HG02885 (cell line): ENCODE data around the gene FAM168A.
"Not testable (repeated sequence)": the region's sequence is repeated elsewhere in the genome, so short reads cannot be mapped to it uniquely, and the experiment has no call there.

Experiments used
- ATAC-seq: cut with Tn5 transposase; IDR thresholded peaks from one replicate; pipeline ENCODE4 v1.9.1; 2021; ENCODE audit warnings: mild to moderate bottlenecking; ENCODE audit not compliant: unreplicated experiment, poor library complexity

The FAM168A gene

GRCh38 chr11:73597336-73597955 is 466 bp downstream of the FAM168A start:
- no peak for ATAC-seq

- ATAC-seq, result no peak
Observed at GRCh38 chr11:73596547-73596946, 1.4 kb downstream of the FAM168A start.

- no peak for ATAC-seq
Observed at GRCh38 chr11:73592640-73593039, 5.3 kb downstream of the FAM168A start.

- ATAC-seq, result no peak
Observed at GRCh38 chr11:73591743-73592142, 6.2 kb downstream of the FAM168A start.

GRCh38 chr11:73590991-73591390 is 6.9 kb downstream of the FAM168A start:
- ATAC-seq, result no peak

GRCh38 chr11:73586791-73587190 is 11.1 kb downstream of the FAM168A start:
- ATAC-seq, result no peak

- no peak for ATAC-seq
Observed at GRCh38 chr11:73585834-73586575, 11.9 kb downstream of the FAM168A start.

- ATAC-seq, result no peak
Observed at GRCh38 chr11:73584831-73585230, 13.1 kb downstream of the FAM168A start.

- no peak for ATAC-seq
Observed at GRCh38 chr11:73582653-73583052, 15.3 kb downstream of the FAM168A start.

- ATAC-seq, result not testable (repeated sequence)
Observed at GRCh38 chr11:73580749-73581148, 17.2 kb downstream of the FAM168A start.

GRCh38 chr11:73579641-73580434 is 18.1 kb downstream of the FAM168A start:
- no peak for ATAC-seq

- no peak for ATAC-seq
Observed at GRCh38 chr11:73578592-73579185, 19.2 kb downstream of the FAM168A start.

- ATAC-seq, result no peak
Observed at GRCh38 chr11:73577496-73577917, 20.4 kb downstream of the FAM168A start.

GRCh38 chr11:73576185-73576614 is 21.7 kb downstream of the FAM168A start:
- no peak for ATAC-seq

- ATAC-seq, result not testable (repeated sequence)
Observed at GRCh38 chr11:73571982-73572381, 25.9 kb downstream of the FAM168A start.

GRCh38 chr11:73570415-73571114 is 27.3 kb downstream of the FAM168A start:
- no peak for ATAC-seq

GRCh38 chr11:73566977-73567755 is 30.7 kb downstream of the FAM168A start:
- no peak for ATAC-seq

GRCh38 chr11:73566422-73566821 is 31.5 kb downstream of the FAM168A start:
- no peak for ATAC-seq

- no peak for ATAC-seq
Observed at GRCh38 chr11:73565804-73566203, 32.1 kb downstream of the FAM168A start.
